HepG2 (cell line): ENCODE data around the gene CENPP.

ENCODE experiments used
- CTCF ChIP-seq: sonication (generic); formaldehyde crosslinking; IDR thresholded peaks from 2 replicates; pipeline ENCODE4 v1.5.0; 2020; ENCODE audit warnings: mild to moderate bottlenecking, missing genetic modification reagents, moderate library complexity
- ZNF3 ChIP-seq: IDR thresholded peaks from 2 replicates; pipeline ENCODE4 v1.7.0; 2017; ENCODE audit warnings: inconsistent platforms
- TF ChIP-seq, protein P1 (sequence below): sonication (generic); formaldehyde crosslinking; IDR thresholded peaks from 2 replicates; pipeline ENCODE4 v1.8.1; 2022; ENCODE audit warnings: low read depth, mild to moderate bottlenecking, missing genetic modification reagents

- TF ChIP-seq ZNF3 (CRISPR knock-in tag) (no peak), CTCF (no peak)
- TF ChIP-seq, protein P1, sequence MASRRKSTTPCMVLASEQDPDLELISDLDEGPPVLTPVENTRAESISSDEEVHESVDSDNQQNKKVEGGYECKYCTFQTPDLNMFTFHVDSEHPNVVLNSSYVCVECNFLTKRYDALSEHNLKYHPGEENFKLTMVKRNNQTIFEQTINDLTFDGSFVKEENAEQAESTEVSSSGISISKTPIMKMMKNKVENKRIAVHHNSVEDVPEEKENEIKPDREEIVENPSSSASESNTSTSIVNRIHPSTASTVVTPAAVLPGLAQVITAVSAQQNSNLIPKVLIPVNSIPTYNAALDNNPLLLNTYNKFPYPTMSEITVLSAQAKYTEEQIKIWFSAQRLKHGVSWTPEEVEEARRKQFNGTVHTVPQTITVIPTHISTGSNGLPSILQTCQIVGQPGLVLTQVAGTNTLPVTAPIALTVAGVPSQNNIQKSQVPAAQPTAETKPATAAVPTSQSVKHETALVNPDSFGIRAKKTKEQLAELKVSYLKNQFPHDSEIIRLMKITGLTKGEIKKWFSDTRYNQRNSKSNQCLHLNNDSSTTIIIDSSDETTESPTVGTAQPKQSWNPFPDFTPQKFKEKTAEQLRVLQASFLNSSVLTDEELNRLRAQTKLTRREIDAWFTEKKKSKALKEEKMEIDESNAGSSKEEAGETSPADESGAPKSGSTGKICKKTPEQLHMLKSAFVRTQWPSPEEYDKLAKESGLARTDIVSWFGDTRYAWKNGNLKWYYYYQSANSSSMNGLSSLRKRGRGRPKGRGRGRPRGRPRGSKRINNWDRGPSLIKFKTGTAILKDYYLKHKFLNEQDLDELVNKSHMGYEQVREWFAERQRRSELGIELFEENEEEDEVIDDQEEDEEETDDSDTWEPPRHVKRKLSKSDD (CRISPR knock-in tag): no peak
Observed at GRCh38 chr9:92661743-92662142, 336.0 kb downstream of the CENPP start.
